AG08396 (cell line): Measurements from ENCODE around the gene HSPB7.
A peak's percentile ranks its signal among the peaks of the same experiment; 100 is the strongest.
"Not testable (repeated sequence)": the region's sequence is repeated elsewhere in the genome, so short reads cannot be mapped to it uniquely, and the experiment has no call there.

Experiments used
- DNase-seq: peaks from one replicate; pipeline ENCODE4 v3.0.0; 2012; ENCODE audit warnings: low spot score, mixed read lengths

Gene HSPB7

DNA sequence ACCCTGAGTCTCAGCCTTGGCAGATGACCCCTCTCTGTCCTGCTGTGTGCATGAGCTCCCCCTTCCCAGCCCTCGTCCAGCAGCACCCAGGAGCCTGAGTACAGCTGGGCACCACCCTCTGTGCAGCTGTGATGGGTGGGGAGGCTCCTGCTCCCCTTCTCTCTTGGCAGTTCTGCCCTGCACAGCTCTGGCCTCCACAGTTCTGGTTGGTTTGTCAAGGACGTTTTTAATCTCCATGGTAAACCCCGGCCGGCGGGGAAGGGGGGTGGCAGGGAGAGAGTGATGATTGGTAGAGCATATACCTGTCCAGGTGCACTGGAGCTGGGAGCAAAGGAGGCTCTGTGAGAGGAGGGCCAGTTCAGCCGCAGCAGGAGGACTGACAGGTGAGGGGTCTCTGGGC, 3.8 kb upstream of the HSPB7 start, which contains the start of gene CLCNKA:
CLCNKA (plus strand) TSS at position 356 of the 400 bp plus-strand sequence. CDS start 584 bp downstream, outside the sequence.
- no peak for DNase-seq

- not testable (repeated sequence) for DNase-seq
Observed at GRCh38 chr1:16020878-16021277, 3.0 kb upstream of the HSPB7 start.

DNA sequence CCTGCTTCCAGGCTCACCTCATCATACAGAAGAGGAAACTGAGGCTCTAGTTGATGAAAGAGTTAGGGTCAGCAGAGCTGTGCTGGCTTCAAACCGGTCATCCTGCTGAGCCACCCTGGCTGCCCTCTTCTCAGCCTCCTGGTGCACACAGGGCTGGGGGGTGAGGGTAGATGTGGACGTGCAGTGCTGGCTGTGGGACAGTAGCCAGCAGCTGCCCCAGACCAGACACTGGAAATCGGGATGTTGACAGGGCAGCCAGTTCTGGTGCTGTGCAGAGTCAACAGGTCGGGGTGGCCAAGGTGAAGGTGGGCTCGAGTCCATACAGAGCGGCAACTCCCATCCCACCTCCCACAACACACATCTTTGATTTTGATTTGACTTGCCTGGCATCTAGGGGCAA, 2.5 kb upstream of the HSPB7 start:
- DNase-seq: no peak

GRCh38 chr1:16019644-16020277, 1.9 kb upstream of the HSPB7 start:
- DNase-seq: peak; percentile 66

DNA sequence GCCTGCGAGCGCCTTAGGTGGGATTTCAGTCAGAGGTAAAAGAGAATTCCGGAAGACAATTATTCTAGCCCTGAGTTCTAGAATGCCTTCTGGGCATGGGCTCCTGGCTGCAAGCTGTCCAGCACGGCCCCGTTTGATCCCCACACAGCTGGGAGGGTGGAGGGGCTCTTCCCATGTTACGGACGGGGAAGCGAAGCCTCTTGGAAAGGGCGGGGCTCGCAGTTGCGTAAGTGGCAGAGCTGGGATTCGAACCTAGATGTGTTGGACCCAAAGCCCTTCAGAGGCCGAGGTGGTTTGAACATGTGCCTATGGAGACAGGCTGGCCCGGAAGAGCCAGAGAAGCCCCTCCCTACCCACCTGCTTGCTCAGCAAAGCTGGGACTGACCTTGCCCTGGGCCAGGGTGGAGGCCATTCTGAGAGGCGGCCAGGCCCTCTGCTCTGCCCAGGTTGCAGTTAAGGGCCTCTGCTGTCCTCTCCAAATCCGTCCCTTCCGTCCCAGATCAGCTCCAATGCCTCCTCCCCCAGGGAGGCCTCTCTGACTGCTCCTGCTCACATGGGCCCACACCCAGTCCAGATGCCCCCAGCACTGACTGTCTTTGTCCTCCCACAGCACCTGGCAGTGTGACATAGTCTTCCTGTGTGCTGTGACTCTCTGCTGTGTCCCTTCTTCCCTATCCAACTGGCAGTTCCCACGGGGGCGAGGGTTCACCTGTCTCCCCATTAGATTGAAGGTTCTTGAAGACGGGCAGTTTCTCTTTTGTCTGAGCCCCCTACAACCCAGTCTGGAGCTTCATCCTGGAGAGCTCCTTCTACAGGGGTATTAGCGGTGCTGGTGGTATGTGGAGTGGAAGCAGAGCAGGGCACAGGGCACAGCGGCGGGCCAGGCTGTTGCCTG, 1.2 kb upstream of the HSPB7 start:
- DNase-seq: no peak

DNA sequence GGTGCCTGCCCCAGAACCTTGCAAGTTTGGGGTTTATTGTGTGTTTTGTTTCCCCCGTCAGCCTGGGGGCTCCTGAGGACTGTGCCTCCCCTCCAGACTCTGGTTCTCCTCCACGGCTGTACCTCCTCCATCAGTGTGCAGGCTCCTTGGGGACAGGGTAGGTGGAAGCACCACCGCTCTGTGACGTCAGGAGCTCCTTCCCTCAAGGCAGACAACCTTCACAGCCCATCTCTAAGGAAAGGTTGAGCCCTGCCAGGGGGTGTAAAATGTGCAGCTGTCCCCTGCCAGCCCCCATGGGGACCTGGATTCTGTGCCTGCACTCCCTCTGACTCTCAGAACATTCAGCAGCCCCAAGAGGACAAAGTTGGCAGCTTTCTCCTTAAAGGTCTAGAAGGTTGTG, 465 bp upstream of the HSPB7 start:
- no peak for DNase-seq

DNA sequence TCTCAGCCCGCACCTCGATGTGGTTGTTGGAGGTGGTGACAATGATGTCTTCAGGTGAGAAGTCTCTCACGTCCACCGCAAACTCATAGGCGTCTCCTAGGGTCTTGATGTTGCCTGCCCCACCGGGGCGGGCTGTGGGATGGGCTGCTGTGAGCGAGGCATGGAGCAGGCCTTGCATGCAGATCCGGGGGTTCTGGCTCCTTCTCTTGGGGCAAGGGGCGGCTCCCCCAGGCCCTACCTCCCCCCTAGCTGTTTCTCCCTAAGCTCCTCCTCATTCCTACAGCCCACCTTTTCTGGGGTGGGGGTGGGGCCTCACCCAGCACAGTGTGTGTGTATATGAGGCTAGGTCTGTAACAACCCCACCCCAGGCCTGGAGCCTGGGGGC, 775 bp downstream of the HSPB7 start:
- DNase-seq: no peak

DNA sequence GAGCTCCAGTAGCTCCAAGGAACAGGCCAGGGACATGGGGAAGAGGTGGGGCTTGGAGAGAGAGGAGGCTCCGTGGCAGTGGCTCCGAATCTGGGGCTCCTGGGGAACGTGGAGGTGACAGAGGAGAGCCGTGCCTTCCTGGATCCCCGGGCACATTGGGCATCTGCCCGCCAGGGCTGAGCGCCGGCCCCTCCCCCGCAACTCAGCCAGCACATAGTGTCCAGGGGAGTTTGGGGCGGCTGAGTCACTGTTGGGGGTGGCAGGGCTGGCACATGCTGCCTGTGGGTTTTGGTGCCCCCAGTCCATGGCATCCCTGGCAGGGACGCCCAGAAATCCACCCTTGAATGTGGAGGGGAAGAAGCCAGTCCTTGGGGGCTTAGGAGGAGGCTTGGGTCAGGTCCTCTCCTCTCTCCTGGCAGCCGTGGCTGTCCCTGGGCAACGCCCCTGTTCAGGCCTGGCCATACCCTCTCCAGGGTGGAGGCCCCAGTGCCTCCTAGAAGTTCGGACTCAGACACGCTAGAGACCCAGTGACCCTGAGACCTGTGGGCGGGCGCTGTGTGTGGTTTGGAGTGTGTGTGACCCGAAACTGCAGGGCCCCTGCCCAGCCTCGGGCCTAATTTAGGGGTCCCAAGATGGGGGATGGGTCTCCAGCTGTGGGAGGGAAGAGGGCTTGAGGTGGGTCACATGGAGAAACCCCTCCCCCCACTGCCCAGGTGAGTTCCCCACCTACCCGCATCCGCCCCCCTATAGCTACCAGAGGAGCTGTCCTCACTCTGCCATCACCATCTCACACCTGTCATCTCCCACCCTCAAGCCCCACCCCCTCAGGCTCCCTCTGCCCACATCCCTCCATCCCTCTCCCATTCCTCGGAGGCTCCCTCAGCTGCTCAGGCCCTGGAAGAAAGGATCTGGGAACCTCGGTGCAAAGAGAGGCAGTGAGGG, 1.6 kb downstream of the HSPB7 start:
- no peak for DNase-seq

- no peak for DNase-seq
Observed at GRCh38 chr1:16015491-16015890, 2.4 kb downstream of the HSPB7 start.

- DNase-seq: no peak
Observed at GRCh38 chr1:16014509-16015482, 3.0 kb downstream of the HSPB7 start.

GRCh38 chr1:16013908-16014258, 4.0 kb downstream of the HSPB7 start:
- no peak for DNase-seq

DNA sequence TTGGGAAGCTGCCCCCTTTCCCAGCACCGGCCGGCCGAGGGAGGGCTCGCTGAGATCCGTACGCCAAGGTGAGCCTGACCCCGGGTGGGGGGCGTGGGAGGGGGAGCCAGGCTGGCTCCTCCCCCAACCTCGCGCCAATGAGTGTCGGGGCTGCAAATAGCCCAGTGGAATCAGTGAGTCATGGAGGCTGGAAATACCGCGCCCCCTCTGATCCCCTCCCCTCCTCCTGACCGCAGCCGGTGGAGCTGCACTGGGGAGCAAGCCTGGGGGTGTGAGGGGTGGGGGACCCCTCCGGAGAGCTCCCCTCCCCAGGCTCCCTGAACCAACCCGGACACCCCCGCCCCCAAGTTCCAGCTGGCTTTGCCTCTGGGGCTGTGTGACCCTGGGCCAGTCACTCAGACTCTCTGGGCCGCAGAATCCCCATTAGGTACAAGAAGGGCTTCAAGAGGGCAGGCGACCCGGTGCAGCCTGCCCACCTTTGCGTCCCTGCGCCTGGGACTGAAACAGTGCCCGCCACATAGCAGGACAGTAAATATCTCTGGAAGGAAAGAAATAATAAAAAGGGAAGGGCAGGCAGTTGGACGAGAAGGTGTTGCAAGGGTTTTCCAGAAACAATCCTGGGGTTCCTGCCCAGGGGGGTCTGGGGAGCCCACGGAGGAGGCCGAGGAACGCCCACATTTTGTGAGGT, 4.5 kb downstream of the HSPB7 start:
- peak; percentile 83 for DNase-seq

DNA sequence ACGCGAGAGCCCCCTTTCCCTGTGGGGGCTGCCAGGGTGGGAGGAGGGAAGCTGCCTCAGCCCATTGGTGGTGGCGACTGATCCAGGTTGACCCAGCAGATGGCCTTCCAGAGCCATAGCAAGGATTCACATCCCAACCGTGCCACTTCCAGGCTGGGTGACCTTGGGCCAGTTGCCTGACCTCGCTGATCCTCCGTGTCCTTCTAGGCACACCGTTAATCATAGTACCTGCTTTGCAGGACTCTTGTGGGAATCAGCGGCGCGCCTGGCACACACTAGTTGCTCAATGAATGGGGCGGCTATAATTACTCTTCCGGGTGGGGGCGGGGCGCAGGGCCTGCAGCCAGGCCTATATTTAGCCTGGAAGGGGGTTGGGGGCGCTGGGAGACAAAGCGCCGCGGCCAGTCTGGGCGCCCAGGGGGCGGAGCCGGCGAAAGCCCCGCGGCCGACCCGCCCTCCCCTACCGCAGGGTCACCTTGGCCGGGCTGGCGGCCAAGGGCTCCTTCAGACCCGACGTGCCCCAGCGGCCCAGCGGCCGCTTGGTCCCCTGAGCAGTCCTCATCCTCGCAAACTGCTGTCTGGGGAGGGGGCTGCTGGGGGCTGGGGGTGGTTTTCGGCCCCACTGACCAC, 5.1 kb downstream of the HSPB7 start:
- DNase-seq: peak; percentile 77

DNA sequence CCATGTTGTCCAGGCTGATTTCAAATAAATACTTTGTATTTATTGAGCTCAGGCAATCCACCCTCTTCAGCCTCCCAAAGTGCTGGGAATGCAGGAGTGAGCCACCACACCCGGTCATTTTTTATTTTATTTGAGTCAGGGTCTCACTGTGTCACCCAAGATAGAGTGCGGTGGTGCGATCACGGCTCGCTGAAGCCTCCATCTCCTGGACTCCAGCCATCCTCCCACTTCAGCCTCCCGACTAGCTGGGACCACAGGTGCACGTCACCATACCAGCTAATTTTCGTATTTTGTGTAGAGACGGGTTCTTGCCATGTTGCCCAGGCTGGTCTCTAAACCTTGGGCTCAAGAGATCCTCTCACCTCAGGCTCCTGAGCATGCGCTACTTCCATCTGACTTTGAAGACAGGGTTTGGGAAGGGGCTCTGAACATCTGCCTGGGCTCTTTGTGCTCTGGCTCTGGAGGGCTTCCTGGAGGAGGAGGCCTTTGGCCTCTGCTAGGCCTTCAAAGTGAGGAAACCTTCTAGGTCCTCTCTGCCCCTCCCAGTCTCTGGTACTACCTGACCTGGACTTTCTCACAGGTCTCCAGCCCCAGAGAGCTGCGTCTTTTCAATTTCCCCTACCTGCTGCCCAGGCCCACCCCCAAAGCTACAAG, 5.8 kb downstream of the HSPB7 start:
- DNase-seq: no peak

DNA sequence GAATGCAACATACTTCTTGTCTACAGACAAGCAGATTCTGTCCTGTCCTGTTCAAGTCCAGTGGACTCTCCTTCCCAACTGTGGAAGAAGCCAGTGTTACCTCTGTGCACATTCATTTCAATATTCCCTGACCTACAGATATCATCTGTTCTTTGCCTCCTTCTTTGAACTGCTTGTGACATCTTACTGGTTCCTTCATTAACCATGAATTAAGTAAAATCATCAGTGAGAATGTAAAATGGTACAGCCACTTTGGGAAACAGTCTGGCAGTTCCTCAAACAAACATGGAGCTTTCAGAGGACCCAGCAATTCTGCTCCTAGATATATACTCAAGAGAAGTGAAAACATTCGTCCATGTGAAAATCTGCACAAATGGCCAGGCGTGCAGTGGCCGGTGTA, 7.0 kb downstream of the HSPB7 start:
- no peak for DNase-seq

- no peak for DNase-seq
Observed at GRCh38 chr1:16009678-16010077, 8.2 kb downstream of the HSPB7 start.

- peak; percentile 83 for DNase-seq
Observed at GRCh38 chr1:16009030-16009460, 8.8 kb downstream of the HSPB7 start.

GRCh38 chr1:16007671-16008341, 10.0 kb downstream of the HSPB7 start:
- DNase-seq: no peak
